22Rv1 (cell line): Measurements from ENCODE around the gene TM4SF5.

ENCODE experiments used
- H3K27ac ChIP-seq: fragments of 450-650 bp; 2 replicates; pipeline ENCODE4 v1.5.1; 2017
- ZFX ChIP-seq: fragments of 450-650 bp; IDR thresholded peaks from 2 replicates; pipeline ENCODE4 v1.6.1; 2017; ENCODE audit warnings: antibody characterized with exemption, borderline replicate concordance
- TF ChIP-seq, protein P1 (sequence below): fragments of 450-650 bp; IDR thresholded peaks from 2 replicates; pipeline ENCODE4 v1.5.1; 2017; ENCODE audit warnings: mild to moderate bottlenecking

The TM4SF5 gene

DNA sequence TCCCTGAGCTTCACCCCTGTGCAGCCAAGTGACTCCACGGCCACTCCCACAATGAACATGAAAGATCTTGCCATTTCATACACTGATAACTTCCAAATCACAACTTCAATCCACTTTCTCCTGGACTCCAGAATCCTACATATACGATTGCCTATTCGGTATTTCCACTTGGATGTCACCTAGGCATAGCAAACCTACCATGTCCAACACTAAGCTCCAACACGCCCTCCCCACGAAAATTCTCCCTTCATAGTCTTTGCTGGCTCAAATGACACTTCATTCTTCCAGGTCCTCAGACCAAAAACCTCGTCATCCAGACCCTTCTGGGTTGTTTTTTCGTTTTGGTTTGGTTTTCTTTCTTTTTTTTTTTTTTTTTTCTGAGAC is 19.0 kb downstream of the TM4SF5 start:
- TF ChIP-seq, protein P1, sequence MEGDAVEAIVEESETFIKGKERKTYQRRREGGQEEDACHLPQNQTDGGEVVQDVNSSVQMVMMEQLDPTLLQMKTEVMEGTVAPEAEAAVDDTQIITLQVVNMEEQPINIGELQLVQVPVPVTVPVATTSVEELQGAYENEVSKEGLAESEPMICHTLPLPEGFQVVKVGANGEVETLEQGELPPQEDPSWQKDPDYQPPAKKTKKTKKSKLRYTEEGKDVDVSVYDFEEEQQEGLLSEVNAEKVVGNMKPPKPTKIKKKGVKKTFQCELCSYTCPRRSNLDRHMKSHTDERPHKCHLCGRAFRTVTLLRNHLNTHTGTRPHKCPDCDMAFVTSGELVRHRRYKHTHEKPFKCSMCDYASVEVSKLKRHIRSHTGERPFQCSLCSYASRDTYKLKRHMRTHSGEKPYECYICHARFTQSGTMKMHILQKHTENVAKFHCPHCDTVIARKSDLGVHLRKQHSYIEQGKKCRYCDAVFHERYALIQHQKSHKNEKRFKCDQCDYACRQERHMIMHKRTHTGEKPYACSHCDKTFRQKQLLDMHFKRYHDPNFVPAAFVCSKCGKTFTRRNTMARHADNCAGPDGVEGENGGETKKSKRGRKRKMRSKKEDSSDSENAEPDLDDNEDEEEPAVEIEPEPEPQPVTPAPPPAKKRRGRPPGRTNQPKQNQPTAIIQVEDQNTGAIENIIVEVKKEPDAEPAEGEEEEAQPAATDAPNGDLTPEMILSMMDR = no peak
- no peak for TF ChIP-seq ZFX
- peak overlapping the region; percentile 95 for H3K27ac ChIP-seq

DNA sequence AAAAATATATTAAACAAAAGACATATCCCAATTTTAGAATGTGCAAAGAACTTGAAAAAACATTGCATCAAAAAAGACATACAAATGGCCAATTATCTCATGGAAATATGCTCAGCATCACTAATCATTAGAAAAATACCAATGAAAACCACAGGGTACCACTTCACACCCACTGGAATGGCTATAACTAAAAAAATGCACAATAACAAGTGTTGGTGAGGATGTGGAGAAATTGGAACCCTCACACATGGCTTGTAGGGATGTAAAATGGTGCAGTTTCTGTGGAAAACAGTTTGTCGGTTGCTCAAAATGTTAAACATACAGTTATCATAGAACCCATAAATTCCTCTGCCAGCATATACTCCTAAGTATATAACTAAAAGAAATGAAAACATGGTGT is 23.5 kb downstream of the TM4SF5 start:
- TF ChIP-seq ZFX = no peak
- TF ChIP-seq, protein P1 = no peak
- H3K27ac ChIP-seq = peak overlapping the region; percentile 74

DNA sequence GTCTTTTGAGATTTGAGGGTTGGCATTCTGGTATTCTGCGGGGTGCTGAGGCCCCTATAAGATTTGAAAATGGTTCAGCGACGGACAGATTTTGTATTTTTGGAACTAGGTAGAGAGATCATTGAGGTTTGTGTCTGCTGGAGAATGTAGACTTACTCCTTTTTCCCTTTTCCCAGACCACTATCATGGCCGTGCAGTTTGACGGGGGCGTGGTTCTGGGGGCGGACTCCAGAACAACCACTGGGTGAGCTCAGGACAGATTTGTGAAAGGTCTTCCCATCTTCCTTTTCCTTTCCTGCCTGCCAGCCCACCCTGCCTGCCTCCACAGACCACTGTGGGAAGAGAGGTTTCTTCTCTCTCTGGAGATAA is 24.9 kb downstream of the TM4SF5 start:
- TF ChIP-seq ZFX = no peak
- TF ChIP-seq, protein P1 = no peak
- peak overlapping the region; percentile 74 for H3K27ac ChIP-seq

DNA sequence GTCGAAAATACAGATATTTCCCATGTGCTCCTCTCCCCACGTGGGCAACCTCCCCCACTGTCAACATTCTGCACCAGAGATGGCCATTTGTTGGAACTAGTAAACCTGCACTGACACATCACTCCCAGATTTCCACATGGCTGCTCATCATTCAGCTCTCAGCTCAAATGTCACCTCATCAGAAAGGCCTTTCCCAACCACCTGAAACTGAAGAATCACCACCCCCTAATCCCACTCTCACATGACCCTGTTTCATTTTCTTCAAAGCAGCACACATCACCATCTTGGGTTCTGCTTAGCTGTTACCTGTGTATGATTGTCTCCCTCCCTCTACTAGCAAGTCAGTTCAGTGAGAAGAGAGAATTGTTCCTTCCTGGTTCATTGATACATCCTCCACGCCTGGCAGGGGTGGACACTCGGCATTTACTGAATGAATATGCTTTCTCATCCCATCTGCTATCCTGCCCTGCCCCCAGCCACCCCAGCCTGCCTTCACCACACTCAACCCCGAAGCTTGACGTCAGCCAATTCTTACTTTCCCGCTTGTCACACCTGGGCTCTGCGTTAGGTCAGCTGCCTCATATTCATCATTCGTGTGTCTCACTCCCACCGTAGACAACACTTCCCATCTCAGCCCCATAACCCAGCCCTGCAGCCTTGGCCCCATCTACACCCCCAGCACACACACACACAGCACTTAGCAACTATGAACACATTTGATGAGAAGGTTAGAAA is 28.9 kb downstream of the TM4SF5 start:
- H3K27ac ChIP-seq = no peak overlapping the region
- TF ChIP-seq, protein P1 = no peak
- TF ChIP-seq ZFX = no peak

DNA sequence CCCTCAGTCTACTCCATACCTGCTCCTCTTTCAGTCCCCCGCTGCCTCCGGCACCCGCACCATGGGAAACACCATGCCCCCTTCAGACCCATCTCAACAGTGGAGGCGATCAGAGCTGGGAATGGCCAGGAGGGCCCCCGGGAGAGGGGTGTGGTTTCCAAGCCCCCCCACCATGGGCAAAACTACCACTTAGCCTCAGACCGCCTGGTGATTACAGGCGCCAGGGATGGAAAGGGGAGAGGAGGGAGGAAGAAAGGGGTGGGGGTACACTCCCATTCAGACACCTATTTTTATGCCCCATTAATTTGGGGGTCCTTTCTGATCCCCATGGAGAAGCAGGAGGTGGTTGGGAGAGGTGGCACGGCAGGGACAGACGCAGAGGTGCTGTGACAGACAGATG is 30.5 kb downstream of the TM4SF5 start, which contains the start of gene C17orf114:
C17orf114 (minus strand) TSS at position 101 of the 400 bp plus-strand sequence.
- H3K27ac ChIP-seq = no peak within 1 kb of the TSS
- no peak for TF ChIP-seq ZFX
- TF ChIP-seq, protein P1 = no peak

DNA sequence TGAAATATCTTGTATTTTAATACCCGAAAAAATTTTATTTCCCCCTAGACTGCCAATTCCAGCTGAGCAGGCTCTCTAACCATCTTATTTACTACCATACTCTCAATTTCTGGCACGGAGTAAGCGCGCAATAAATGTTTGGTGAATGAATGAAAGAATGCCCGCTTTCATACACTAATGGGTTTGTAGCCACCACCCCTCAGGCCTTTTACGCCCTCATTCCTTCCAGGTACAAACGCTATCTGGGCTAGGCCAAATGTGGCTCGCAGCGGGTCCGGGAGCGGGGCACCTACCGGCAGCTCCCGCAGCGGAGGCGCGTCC is 34.7 kb downstream of the TM4SF5 start:
- peak overlapping the region; percentile 61 for H3K27ac ChIP-seq
- TF ChIP-seq ZFX = no peak
- TF ChIP-seq, protein P1 = no peak

DNA sequence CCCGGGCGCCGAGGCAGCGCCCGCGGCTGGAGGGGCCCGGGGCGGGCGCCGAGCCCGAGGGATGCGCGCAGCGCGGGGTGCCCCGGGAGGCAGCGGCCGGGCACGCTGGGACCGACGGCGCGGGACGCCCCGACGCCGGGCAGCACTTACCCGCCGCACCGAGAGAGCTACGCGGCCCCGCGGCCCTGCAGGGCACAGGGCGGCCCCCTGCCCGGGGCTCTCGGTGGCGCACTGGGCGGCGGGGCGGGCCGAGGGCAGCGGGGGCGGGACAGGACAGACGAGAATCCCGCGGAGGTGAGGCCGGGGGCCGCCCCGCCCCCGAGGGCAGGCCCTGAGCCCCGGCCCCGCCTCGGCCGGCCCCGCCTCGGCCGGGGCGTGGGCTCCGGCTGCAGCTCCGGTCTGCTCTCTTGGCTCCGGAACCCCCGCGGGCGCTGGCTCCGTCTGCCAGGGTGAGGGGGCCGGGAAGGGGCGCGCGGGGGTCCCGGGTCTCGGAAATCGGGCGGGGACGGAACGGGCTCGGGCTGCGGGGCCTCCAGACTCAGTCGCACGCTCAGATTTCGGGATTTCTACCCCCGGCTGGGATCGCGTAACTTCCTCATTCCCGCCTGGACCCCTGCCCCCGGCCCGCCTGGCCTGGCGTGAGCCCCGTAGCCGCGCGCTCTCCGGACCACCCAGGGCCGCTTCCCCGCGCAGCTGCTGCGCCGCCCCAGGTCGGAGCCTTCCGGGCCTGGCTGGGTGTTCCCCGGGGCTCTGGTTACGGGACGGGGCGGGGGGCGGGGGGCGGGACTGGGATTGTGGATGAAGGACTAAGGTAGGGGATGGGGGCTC is 35.3 kb downstream of the TM4SF5 start, which contains the start of gene PLD2:
PLD2 (plus strand) TSS at position 376 of the 828 bp plus-strand sequence. CDS start 621 bp downstream, outside the sequence.
- TF ChIP-seq ZFX = no peak
- TF ChIP-seq, protein P1 = peak; percentile 13; the same call in 1 of the 2 replicates
- H3K27ac ChIP-seq = peak within 1 kb of the TSS; percentile 61
